WERI-Rb-1 (cell line): ENCODE results near the gene NALF2.

ENCODE experiments used
- DNase-seq: peaks from one replicate; pipeline ENCODE4 v3.0.0-alpha.2; 2020
- H3K27ac ChIP-seq: fragments of 250-450 bp; sonication (Bioruptor Pico); 2 replicates; pipeline ENCODE4 v1.5.1; 2020; ENCODE audit warnings: mild to moderate bottlenecking, moderate library complexity
- H3K27me3 ChIP-seq: fragments of 250-450 bp; sonication (Bioruptor Pico); 2 replicates; pipeline ENCODE4 v1.5.1; 2021; ENCODE audit warnings: mild to moderate bottlenecking, low read depth, moderate library complexity; ENCODE audit not compliant: insufficient read depth, severe bottlenecking
- H3K36me3 ChIP-seq: fragments of 250-450 bp; sonication (Bioruptor Pico); 2 replicates; pipeline ENCODE4 v1.5.1; 2020; ENCODE audit warnings: mild to moderate bottlenecking, moderate library complexity
- H3K4me3 ChIP-seq: 2 replicates; pipeline ENCODE4 v1.5.1; 2011; ENCODE audit warnings: low read depth, mild to moderate bottlenecking, control low read depth, low read length
- H3K9me3 ChIP-seq: fragments of 250-450 bp; sonication (Bioruptor Pico); 2 replicates; pipeline ENCODE4 v1.5.1; 2021; ENCODE audit warnings: mild to moderate bottlenecking, moderate library complexity; ENCODE audit not compliant: severe bottlenecking
- TF ChIP-seq, protein P1 (sequence below): IDR thresholded peaks from 2 replicates; pipeline ENCODE4 v1.5.1; 2011; ENCODE audit warnings: low read depth, mild to moderate bottlenecking, control low read depth, inconsistent platforms, low read length

The NALF2 gene

DNA sequence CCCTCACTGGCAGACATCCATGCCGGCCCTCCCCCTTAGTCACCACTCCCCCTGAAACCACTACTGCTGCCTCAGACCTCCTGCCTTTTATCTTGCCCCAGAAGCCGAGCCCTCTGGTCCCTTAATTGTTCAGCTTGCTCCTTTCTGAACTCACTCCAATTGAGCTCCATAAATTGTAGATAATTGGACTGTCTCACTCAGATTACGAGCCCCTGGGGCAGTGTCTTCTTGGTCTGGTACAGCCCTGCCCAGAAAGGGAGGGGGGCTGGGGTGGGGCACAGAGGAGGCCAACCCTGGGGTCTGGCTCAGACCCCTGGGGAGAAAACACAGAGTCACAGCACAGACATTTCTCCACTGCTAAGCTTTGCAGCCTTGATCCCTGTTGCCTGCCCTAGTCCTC is 39.4 kb downstream of the NALF2 start:
- TF ChIP-seq, protein P1, sequence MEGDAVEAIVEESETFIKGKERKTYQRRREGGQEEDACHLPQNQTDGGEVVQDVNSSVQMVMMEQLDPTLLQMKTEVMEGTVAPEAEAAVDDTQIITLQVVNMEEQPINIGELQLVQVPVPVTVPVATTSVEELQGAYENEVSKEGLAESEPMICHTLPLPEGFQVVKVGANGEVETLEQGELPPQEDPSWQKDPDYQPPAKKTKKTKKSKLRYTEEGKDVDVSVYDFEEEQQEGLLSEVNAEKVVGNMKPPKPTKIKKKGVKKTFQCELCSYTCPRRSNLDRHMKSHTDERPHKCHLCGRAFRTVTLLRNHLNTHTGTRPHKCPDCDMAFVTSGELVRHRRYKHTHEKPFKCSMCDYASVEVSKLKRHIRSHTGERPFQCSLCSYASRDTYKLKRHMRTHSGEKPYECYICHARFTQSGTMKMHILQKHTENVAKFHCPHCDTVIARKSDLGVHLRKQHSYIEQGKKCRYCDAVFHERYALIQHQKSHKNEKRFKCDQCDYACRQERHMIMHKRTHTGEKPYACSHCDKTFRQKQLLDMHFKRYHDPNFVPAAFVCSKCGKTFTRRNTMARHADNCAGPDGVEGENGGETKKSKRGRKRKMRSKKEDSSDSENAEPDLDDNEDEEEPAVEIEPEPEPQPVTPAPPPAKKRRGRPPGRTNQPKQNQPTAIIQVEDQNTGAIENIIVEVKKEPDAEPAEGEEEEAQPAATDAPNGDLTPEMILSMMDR: no peak
- H3K27ac ChIP-seq: no peak overlapping the region
- H3K27me3 ChIP-seq: peaks cover 5% of the 10 kb centered on the region
- peaks cover 3% of the 10 kb centered on the region for H3K9me3 ChIP-seq
- no peaks in the 10 kb centered on the region for H3K36me3 ChIP-seq
- DNase-seq: no peak
- no peak overlapping the region for H3K4me3 ChIP-seq

GRCh38 chrX:69546417-69546816 is 42.3 kb downstream of the NALF2 start:
- Histone ChIP-seq H3K36me3 (no peaks in the 10 kb centered on the region), H3K9me3 (peaks cover 3% of the 10 kb centered on the region), H3K27ac (no peak overlapping the region), H3K4me3 (no peak overlapping the region), H3K27me3 (peaks cover 3% of the 10 kb centered on the region)
- TF ChIP-seq, protein P1: no peak
- no peak for DNase-seq

GRCh38 chrX:69546978-69547377 is 42.9 kb downstream of the NALF2 start:
- Histone ChIP-seq H3K4me3 (no peak overlapping the region), H3K27ac (no peak overlapping the region), H3K9me3 (peaks cover 3% of the 10 kb centered on the region), H3K36me3 (no peaks in the 10 kb centered on the region), H3K27me3 (peaks cover 3% of the 10 kb centered on the region)
- TF ChIP-seq, protein P1: no peak
- no peak for DNase-seq

DNA sequence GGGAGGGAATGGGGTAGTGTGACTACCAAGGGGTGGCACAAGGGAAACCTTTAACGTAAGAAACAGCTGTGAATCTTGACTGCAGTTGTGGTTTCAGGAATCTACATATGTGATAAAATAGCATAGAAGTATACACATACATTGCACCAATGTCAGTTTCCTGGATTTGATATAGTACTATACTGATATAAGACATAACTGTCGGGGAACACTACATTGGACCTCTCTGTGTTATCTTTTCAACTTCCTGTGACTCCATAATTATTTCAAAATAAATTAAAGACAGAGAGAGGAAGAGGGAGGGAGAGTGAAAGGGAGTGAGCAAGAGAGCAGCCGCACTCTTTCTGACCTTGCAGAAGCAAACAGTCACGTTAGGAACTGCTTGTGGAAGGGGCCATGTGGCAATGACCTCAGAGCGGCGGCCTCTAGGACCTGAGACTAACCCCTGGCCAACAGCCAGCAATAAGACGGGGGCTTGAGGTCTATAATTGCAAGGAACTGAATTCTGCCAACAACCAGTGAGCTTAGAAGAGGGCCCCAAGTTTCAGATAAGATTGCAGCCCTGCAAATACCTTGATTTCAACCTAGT is 47.4 kb downstream of the NALF2 start:
- Histone ChIP-seq H3K4me3 (no peak overlapping the region), H3K27me3 (peaks cover 2% of the 10 kb centered on the region), H3K36me3 (no peaks in the 10 kb centered on the region), H3K9me3 (peaks cover 3% of the 10 kb centered on the region), H3K27ac (no peak overlapping the region)
- TF ChIP-seq, protein P1: no peak
- no peak for DNase-seq

- TF ChIP-seq, protein P1: no peak
- Histone ChIP-seq H3K27me3 (peaks cover 2% of the 10 kb centered on the region), H3K9me3 (no peaks in the 10 kb centered on the region), H3K27ac (no peak overlapping the region), H3K36me3 (no peaks in the 10 kb centered on the region), H3K4me3 (no peak overlapping the region)
- DNase-seq: no peak
Observed at GRCh38 chrX:69552512-69552911, 48.4 kb downstream of the NALF2 start.
